ENCODE results near the gene L3MBTL4. TPM values are rescaled to one million over a fixed set of nuclear protein-coding genes. Genes with fewer than 3 reads are reported as not detected.
"Not testable (repeated sequence)": the region's sequence is repeated elsewhere in the genome, so short reads cannot be mapped to it uniquely, and the experiment has no call there.

L3MBTL4 gene
- total RNA-seq, 6 donors from 2014 or later = 13.2 to 29.1 (median 14.8) TPM

- no peak for ATAC-seq (ENCODE audit: low FRiP score in 2 of 2)
- WGBS, 2 donors = 76 to 85% methylated on average over 4 of the region's 4 CpGs
- no peaks in the 10 kb centered on the region for H3K27me3 ChIP-seq
- H3K4me3 ChIP-seq = no peak overlapping the region
- H3K36me3 ChIP-seq = no peaks in the 10 kb centered on the region
- no peak overlapping the region for H3K27ac ChIP-seq
- TF ChIP-seq, protein P1, sequence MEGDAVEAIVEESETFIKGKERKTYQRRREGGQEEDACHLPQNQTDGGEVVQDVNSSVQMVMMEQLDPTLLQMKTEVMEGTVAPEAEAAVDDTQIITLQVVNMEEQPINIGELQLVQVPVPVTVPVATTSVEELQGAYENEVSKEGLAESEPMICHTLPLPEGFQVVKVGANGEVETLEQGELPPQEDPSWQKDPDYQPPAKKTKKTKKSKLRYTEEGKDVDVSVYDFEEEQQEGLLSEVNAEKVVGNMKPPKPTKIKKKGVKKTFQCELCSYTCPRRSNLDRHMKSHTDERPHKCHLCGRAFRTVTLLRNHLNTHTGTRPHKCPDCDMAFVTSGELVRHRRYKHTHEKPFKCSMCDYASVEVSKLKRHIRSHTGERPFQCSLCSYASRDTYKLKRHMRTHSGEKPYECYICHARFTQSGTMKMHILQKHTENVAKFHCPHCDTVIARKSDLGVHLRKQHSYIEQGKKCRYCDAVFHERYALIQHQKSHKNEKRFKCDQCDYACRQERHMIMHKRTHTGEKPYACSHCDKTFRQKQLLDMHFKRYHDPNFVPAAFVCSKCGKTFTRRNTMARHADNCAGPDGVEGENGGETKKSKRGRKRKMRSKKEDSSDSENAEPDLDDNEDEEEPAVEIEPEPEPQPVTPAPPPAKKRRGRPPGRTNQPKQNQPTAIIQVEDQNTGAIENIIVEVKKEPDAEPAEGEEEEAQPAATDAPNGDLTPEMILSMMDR (IDR thresholded peaks at IDR 0.05) = no peak
- TF ChIP-seq EP300 (IDR thresholded peaks at IDR 0.05) (no peak), POLR2AphosphoS5 (IDR thresholded peaks at IDR 0.05) (no peak), POLR2A (IDR thresholded peaks at IDR 0.05) (no peak)
- no peak for DNase-seq
- H3K4me1 ChIP-seq = no peaks in the 10 kb centered on the region
- H3K9me3 ChIP-seq = no peaks in the 10 kb centered on the region
Observed at GRCh38 chr18:6200204-6200774, 214.4 kb downstream of the L3MBTL4 start.

- no peaks in the 10 kb centered on the region for H3K4me1 ChIP-seq
- ATAC-seq (ENCODE audit: low FRiP score in 2 of 2) (no peak), DNase-seq (no peak)
- H3K27me3 ChIP-seq = no peaks in the 10 kb centered on the region
- no peaks in the 10 kb centered on the region for H3K36me3 ChIP-seq
- H3K4me3 ChIP-seq = no peak overlapping the region
- no peak overlapping the region for H3K27ac ChIP-seq
- 90 to 91% methylated on average over 1 of the region's 1 CpG for WGBS, 2 donors
- no peaks in the 10 kb centered on the region for H3K9me3 ChIP-seq
- TF ChIP-seq POLR2AphosphoS5 (IDR thresholded peaks at IDR 0.05) = no peak
- no peak for TF ChIP-seq EP300 (IDR thresholded peaks at IDR 0.05)
- TF ChIP-seq, protein P1 (IDR thresholded peaks at IDR 0.05) = no peak
- TF ChIP-seq POLR2A (IDR thresholded peaks at IDR 0.05) = no peak
Observed at GRCh38 chr18:6199777-6200176, 214.9 kb downstream of the L3MBTL4 start.

DNA sequence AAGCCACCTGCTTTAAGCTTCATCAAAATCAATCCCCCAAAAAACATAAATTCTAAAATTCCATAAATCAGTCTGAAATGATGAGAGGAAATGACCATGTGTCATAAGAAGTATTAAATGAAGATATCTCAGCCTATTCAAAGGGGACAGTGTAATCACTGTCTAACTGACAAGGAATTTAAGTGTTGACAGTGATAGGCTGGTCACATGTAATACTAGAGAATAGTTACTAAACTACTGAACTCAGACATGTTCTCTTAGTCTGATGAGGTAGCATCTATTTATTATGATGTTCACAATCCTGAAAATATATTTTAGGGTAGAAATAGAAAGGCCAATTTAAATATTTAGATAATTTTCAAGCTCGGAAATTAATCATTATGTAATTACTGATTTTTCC is 216.1 kb downstream of the L3MBTL4 start:
- DNase-seq (no peak), ATAC-seq (ENCODE audit: low FRiP score in 2 of 2) (no peak)
- WGBS, 2 donors = 85 to 94% methylated on average over 1 of the region's 1 CpG
- Histone ChIP-seq H3K36me3 (no peaks in the 10 kb centered on the region), H3K27me3 (no peaks in the 10 kb centered on the region), H3K4me3 (no peak overlapping the region), H3K27ac (no peak overlapping the region), H3K9me3 (no peaks in the 10 kb centered on the region), H3K4me1 (no peaks in the 10 kb centered on the region)
- TF ChIP-seq POLR2AphosphoS5 (IDR thresholded peaks at IDR 0.05) (no peak), POLR2A (IDR thresholded peaks at IDR 0.05) (no peak)

- WGBS, 2 donors = 86 to 87% methylated on average over 2 of the region's 2 CpGs
- Histone ChIP-seq H3K4me1 (no peaks in the 10 kb centered on the region), H3K4me3 (no peak overlapping the region), H3K27ac (no peak overlapping the region), H3K9me3 (peaks cover 0 to 3% (median under 1%) of the 10 kb centered on the region in 4 donors), H3K27me3 (no peaks in the 10 kb centered on the region), H3K36me3 (peaks cover 0 to 3% (median 0%) of the 10 kb centered on the region in 4 donors)
- DNase-seq (no peak), ATAC-seq (ENCODE audit: low FRiP score in 2 of 2) (no peak)
- TF ChIP-seq POLR2A (IDR thresholded peaks at IDR 0.05) = no peak
- TF ChIP-seq EP300 (IDR thresholded peaks at IDR 0.05) = no peak
- TF ChIP-seq, protein P1 (IDR thresholded peaks at IDR 0.05) = no peak
- TF ChIP-seq POLR2AphosphoS5 (IDR thresholded peaks at IDR 0.05) = no peak
Observed at GRCh38 chr18:6194640-6195039, 220.1 kb downstream of the L3MBTL4 start.

- WGBS, 2 donors = 92 to 100% methylated on average over 3 of the region's 3 CpGs
Observed at GRCh38 chr18:6185782-6186181, 228.9 kb downstream of the L3MBTL4 start.

More at GRCh38 chr18:6185782-6186181, 228.9 kb downstream of the L3MBTL4 start:
- H3K36me3 ChIP-seq; ATAC-seq (ENCODE audit: low FRiP score in 2 of 2); H3K4me1 ChIP-seq; H3K27me3 ChIP-seq; H3K4me3 ChIP-seq; H3K9me3 ChIP-seq; DNase-seq; H3K27ac ChIP-seq: not testable (repeated sequence)

Measured in upper lobe of left lung (tissue), 6 donors.